Stimulated activated CD8-positive, alpha-beta memory T cell treated with anti-CD3 and anti-CD28 coated beads, Interleukin-4, amount 100 ng/mL, for 24 hours (primary cell): ENCODE data around the gene ZNF319.
"Not testable (repeated sequence)": the region's sequence is repeated elsewhere in the genome, so short reads cannot be mapped to it uniquely, and the experiment has no call there.

Source experiments
- DNase-seq: peaks from one replicate; pipeline ENCODE4 v3.0.0-alpha.2; 2020; ENCODE audit warnings: low read depth

The ZNF319 gene

DNA sequence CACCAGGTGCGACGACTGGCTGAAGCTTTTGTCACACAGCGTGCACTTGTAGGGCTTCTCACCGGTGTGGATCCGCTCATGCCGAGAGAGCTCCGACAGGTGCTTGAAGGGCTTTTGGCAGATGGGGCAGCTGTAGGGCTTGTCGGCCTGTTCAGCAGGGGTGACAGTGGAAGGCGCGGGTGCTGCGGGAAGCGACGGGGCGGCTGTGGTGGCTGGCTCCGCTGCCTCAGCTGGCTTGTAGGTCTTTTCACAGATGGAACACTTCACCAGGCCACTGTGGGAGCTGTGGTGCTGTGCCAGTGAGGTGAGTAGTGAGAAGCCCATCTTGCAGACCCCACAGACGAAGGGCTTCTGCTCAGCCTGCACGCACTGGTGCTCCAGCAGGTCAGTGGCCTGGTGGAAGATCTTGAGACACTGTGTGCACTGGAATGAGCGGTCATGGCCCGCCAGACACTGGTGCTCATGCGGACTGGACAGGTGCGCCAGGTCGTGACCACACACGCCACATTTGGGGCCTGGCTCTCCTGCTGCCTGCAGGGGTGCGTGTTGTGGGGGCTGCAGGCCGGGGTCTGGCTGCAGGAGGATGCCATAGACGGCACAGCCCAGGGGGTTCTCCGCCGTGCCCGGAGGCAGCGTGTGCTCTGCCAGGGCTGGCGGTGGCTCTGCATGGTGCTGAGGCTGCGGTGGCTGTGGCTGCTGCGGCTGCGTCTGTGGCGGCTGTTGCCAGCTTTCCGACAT is 2.8 kb downstream of the ZNF319 start:
- no peak for DNase-seq

DNA sequence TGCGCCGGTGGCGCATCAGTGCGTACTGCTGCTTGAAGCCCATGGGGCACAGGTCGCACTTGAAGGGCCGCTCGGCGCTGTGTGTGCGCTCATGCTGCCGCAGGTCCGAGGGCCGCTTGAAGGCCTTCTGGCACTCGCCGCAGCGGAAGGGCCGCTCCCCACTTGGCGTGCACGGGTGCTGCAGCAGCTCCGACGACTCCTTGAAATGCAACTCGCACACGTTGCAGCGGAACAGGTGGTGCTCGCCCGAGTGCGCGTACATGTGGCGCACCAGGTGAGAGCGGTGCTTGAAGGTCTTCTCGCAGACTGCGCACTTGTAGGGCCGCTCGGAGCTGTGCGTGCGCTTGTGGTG is 3.3 kb downstream of the ZNF319 start:
- DNase-seq = no peak

DNA sequence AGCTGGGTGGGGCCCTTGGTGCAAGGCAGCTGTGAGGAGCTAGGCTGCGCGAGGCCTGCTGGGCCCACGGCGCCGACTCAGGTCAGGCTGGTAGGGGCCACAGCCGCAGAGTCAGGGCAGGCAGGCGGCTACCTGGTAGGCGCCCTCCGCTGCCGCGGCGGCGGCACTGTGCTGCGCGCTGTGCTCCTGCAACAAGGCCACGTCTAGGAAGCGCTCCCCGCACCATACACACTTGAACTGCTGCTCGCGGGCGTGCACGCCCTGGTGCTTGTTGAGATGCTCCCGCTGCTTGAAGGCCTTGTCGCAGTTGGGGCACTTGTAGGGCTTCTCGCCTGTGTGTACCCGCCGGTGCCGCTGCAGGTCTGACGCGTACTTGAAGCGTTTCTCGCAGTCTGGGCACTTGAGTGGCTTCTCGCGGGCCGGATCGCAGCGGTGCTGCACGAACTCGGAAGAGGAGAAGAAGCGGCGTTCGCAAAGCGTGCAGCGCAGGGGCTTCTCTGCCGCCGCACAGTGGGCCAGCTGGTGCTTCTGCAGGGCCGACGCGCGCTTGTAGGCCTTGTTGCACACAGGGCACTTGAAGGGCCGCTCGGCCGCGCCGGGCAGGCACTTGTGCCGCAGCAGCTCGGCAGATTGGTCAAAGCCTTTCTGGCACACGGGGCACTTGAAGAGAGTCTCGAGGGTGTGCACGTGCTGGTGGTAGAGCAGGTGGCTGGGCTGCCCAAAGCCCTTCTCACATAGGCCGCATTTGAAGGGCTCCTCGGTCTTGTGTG is 3.9 kb downstream of the ZNF319 start:
- DNase-seq = no peak

- DNase-seq = no peak
Measured at GRCh38 chr16:57995721-57996405, 4.6 kb downstream of the ZNF319 start.

GRCh38 chr16:57994778-57995177 is 5.7 kb downstream of the ZNF319 start:
- DNase-seq = no peak

DNA sequence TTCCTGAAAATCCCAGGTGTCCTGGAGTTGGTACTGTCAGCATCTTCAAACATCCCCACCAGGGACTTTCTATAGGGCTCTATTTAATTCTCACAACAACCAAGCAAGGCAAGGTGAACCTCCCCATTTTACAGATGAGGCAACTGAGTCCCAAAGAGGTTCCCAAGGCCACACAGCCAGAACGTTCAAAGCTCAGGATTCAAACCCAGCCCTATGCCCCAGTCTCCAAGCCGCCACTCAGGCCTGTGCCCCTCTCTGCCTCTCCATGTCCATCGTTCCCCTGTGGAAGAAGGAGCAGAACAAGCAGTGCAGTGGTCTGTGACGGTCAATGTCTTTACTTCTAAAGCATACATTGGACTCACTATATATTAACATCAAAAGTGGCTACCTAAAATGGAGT is 6.1 kb downstream of the ZNF319 start:
- no peak for DNase-seq

DNA sequence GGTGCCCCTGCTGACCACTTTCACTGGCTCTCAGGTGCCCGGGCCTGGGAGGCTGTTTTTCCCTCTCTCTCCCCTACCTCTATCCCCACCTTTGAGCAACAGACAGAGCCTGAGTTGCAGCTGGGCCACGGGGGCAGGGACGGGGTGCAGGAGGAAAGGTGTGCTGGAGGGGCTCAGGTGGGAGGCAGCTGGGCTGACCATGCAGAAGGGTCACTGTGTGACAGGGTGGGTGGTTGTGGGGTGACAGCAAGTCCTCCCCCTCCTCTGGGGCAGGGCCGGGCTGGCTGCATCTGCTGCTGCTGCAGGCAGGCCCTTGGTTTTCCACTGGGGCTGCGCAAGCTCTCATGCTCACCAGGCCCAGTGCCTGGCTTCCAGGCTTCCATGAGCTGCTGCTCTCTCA is 6.6 kb downstream of the ZNF319 start:
- no peak for DNase-seq

GRCh38 chr16:57993438-57993837 is 7.0 kb downstream of the ZNF319 start:
- no peak for DNase-seq

- DNase-seq = no peak
Measured at GRCh38 chr16:57992084-57992483, 8.4 kb downstream of the ZNF319 start.

DNA sequence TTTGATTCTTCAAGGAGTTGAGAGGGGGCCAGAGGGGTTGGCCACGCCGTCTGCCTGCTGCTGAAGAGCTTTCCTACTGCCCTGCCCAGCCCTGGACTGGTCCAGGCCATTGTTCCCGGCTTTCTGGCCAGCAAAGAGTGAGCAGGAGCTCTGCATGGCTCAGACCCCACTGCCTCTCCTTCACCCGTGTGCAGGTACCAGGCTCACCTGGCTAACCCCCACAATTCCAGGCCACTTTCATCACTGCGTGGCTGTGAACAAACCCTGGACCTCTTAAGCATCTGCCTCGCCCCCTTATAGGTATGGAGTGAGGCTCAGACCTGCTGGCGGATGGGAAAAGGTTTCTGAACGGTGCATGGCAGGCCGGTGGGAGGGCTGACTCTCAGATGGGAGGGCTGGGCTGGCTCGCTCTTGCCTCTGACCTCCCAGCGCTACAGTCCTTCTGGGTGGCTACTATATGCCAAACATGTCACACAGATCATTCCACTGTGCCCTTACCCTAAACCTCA is 8.9 kb downstream of the ZNF319 start:
- no peak for DNase-seq

DNA sequence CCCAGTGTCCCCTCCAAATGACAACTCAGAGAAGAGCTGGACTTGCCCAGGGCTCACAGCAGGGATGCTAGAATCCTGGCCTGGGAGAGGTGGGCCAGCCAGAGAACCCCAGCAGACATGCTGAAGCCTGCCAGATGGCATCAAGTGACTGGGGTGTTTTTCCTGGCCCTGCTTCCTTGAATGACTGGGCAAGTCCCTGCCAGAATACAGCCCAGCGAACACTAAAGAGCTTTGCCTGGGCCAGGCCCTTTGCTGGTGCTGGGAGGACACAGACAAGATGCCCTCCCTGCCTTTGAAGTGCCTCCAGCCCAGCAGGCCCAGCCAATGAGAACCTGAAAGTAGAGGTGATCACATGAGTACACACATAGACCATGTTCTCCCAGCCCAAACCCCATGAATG is 11.5 kb downstream of the ZNF319 start:
- DNase-seq = no peak

GRCh38 chr16:57987441-57988177 is 12.9 kb downstream of the ZNF319 start:
- no peak for DNase-seq

DNA sequence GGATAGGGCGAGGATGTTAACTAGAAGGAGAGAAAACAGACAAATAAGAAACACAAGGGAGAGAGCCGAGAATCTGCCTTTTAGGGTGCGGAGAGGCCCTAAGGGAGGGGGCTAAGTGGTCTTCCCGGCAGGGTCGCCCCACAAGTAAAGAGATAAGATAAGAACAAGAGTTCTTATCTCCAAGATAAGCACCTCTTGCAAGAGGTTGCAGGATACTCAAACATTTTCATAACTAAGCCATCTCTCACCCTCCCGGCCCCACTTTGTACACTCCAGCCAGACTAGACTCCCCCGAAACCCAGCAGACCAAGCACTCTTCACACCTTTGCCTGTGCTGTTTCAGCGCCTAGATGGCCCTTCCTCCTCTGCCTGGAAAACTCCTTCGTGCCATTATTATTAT is 14.3 kb downstream of the ZNF319 start:
- DNase-seq = no peak

- no peak for DNase-seq
Measured at GRCh38 chr16:57985204-57986181, 15.0 kb downstream of the ZNF319 start.

DNA sequence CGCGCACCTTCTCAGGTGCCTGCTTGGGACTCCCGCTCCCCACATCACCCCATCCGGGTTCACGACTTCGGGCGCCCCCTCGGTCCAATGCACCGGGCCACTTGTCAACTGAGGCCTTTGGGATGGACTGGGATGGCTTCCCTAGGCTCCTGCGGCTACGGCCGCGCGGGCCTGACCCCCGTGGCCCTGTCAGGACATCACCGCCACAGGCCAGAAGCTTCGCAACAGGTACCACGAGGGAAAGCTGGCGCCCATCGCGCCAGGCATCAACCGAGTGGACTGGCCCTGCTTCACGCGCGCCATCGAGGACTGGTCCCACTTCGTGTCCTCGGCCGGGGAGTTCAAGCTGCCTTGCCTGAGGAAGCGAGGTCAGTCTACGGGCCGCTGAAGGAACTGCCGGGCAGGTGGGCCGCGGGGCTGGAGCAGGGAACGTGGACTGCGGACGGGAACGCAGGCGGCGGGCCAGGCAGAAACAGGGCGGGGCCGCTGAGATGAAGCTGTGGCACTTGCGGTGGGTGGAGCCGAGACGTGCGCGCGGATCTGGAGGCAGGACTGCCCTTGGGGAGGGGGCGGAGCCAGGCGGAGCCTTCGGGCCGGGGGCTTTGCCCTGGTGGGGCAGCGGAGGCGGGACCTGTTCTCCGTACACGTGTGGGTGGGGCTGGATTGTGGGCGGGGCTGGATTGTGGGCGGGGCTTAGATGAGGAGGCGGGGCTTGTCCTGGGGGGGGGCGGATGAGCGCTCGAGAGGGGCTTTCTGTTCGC is 15.8 kb downstream of the ZNF319 start:
- DNase-seq = peak; percentile 86

DNA sequence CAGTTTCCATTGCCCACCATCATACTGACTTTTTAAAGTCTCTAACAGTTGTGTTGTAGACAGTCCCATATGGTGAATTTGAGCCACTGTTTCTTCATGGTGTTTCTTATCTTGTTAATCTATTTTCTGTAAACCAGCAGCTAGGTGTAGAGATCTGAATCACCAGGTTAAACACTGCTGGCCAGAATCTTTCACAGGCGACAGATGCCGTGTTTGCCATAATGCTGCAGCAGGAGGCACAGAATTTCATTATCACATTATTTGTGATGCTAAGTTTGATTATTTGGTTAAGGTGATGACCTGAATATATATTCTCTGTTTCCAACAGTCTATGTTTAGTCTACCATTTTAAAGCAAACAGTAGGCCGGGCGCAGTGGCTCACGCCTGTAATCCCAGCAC is 18.1 kb downstream of the ZNF319 start:
- no peak for DNase-seq

DNA sequence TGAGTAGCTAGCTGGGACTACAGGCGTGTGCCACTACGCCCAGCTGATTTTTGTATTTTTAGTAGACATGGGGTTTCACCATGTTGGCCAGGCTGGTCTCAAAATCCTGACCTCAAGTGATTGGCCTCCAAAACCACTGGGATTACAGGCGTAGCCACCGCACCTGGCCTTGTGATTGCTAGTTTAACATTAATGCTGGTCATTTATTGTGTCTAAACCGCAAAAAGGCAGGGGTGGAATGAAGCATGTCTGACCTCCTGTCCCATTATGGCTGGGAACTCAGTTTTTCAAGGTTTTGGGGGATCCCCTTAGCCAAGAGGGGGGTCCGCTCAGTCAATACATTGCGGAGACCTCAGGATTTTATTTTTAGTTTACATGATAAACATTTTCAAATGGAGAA is 18.8 kb downstream of the ZNF319 start:
- DNase-seq = no peak

DNA sequence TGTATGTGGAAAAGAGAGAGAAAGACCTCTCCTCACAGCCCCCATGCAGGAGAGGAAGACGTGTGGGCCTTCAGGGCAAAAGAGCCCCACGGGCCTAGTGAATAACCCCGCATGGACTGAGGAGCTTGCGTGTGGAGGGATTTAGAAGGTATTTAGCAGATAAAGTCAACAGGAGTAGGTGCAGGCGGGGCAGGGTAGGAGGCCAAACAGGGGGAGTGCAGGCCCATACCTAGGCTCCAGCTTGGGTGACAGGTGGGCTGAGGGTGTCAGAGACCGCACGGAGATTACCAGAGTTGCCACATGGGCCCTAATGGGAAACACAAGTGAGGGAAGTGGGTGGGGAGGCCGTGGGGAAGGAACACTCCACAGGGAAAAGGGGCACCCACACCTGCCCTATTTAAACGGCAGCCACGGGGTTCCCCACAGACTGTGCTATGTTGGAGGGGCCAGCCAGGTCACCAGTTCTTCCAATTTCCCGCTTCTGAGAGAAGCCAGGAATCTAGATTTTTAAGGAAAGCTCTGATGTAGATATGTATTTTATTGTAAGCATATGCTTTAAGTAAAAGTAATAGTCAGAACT is 21.4 kb downstream of the ZNF319 start:
- no peak for DNase-seq

DNA sequence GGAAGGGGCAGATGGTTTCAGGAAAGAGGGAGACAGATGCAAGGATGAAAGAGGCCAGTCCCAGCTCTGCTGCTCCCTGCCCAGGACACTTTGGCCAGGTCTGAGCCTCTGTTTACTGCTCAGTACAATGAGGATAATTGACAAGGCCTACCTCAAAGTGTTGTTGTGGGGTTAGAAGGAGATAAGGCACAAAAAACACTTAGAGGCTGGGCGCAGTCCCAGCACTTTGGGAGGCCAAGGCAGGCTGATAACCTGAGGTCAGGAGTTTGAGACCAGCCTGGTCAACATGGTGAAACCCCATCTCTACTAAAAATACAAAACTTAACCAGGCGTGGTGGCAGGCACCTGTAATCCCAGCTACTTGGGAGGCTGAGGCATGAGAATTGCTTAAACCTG is 22.4 kb downstream of the ZNF319 start:
- not testable (repeated sequence) for DNase-seq
